Measurements from ENCODE around the gene IL23R.
"Not testable (repeated sequence)": the region's sequence is repeated elsewhere in the genome, so short reads cannot be mapped to it uniquely, and the experiment has no call there.

The IL23R gene

GRCh38 chr1:67190410-67190809 lies 24.2 kb downstream of the IL23R start:
- DNase-seq = no peak
- intact Hi-C loops (cut with DNase I) = no loop called here

DNA sequence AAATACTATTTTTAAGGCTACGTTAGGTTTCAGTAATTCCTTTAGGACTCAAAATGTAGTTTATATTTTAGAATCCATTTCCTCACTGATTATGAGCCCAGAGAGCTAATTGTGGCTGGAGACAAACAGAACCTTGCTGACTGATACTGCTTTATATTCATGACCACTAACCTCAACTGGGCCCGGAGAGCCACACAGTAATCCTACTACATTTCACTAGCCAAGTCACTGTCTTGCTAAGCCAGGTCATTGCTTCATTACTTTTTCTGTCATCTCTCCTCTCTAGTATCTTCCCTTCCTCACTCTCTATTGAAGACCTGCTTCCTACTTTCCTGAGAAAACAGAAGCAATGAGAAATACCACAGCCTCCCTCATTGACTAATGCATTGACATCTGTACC lies 24.7 kb downstream of the IL23R start:
- intact Hi-C loops (cut with DNase I) = no loop called here
- no peak for DNase-seq

- intact Hi-C loops (cut with DNase I) = no loop called here
- DNase-seq = no peak
Observed at GRCh38 chr1:67191668-67192520, 25.6 kb downstream of the IL23R start.

DNA sequence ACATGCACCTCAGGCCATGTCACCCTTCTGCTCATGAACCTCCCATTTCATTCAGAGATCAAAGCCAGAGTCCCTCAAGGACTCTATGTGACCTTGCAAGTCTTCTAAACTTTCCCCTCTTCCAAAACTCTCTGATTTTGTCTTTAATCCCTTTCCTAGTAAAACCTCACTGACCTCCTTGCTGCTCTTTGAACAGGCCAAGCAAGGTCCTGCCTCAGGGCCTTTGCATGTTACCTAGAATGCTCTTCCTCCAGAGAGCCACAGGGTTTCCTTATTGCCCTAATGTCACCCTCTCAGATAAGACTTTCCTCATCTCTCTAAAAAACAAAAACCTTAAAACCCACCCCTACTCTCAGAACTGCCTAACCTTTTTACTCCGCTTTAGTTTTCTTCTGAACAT lies 26.6 kb downstream of the IL23R start:
- DNase-seq = no peak
- intact Hi-C loops (cut with DNase I) = no loop called here

DNA sequence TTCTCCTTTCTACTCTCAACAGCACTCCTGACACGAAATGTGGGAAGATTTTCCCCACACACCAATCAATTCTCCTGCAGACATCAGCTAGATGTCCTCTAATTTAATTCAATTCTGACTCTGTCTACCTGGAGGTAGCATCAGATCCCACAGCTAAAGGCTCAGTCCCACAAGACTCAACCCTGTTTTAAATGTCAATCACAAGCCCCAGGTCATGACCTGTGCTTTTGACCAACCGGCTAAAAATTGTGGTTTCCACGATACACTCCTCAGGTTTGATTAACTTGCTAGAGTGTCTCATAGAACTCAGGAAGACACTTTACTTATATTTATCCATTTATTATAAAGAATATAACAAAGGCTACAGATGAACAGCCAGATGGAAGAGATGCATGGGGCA lies 27.4 kb downstream of the IL23R start:
- intact Hi-C loops (cut with DNase I) = no loop called here
- DNase-seq = no peak

DNA sequence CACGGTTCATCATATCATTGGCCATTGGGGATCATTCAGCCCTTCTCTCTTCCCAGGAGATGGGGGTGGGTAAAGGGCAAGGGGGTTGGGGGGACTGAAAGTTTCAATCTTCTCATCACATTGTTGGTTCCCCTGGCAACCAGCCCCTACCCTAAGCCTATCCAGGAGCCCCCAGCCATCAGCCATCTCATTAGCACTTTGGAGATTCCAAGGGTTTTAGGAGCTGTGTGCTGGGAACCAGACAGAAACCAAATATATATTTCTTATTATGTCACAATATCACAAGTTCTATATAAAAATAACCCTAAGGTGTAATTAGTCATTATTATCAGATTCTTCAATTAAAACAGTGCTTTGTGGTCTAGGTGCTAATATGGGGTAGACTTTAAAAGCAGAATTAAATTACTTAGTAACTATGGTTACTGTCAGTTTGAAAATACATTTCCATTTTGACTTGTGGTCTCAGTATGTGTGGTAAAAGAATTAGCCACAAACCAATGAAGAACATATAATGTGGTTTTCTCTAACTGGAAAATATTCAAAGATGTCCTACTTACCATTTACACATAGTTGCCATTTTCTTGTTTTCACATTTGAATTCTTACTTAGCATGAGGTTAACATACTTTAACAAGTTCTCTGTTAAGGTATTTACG lies 28.1 kb downstream of the IL23R start:
- intact Hi-C loops (cut with DNase I) = no loop called here
- no peak for DNase-seq

- intact Hi-C loops (cut with DNase I) = no loop called here
- no peak for DNase-seq
Observed at GRCh38 chr1:67200755-67201154, 34.5 kb downstream of the IL23R start.

- intact Hi-C loops (cut with DNase I) = no loop called here
Observed at GRCh38 chr1:67201891-67202290, 35.6 kb downstream of the IL23R start.

GRCh38 chr1:67204298-67204980 lies 38.2 kb downstream of the IL23R start:
- no peak for DNase-seq
- intact Hi-C loops (cut with DNase I) = no loop called here

More at GRCh38 chr1:67201891-67202290, 35.6 kb downstream of the IL23R start:
- no peak for DNase-seq

GRCh38 chr1:67207398-67207797 lies 41.1 kb downstream of the IL23R start:
- DNase-seq; intact Hi-C loops (cut with DNase I): not testable (repeated sequence)

DNA sequence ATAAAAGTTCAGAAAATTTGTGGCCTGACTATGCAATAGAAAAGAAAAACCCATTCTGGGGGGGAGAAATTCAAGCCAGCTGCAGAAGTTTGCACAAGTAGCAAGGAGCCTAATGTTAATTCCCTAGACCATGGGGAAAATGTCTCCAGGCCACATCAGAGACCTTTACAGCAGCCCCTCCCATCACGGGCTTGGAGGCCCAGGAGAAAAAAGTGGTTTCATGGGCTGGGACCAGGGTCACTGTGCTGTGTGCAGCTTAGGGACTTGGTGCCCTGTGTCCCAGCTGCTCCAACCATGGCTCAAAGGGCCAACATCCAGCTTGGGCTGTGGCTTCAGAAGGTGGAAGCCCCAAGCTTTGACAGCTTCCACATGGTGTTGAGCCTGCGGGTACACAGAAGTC lies 42.0 kb downstream of the IL23R start:
- no peak for DNase-seq
- intact Hi-C loops (cut with DNase I) = no loop called here

- DNase-seq = no peak
- intact Hi-C loops (cut with DNase I) = no loop called here
Observed at GRCh38 chr1:67209521-67209920, 43.3 kb downstream of the IL23R start.

DNA sequence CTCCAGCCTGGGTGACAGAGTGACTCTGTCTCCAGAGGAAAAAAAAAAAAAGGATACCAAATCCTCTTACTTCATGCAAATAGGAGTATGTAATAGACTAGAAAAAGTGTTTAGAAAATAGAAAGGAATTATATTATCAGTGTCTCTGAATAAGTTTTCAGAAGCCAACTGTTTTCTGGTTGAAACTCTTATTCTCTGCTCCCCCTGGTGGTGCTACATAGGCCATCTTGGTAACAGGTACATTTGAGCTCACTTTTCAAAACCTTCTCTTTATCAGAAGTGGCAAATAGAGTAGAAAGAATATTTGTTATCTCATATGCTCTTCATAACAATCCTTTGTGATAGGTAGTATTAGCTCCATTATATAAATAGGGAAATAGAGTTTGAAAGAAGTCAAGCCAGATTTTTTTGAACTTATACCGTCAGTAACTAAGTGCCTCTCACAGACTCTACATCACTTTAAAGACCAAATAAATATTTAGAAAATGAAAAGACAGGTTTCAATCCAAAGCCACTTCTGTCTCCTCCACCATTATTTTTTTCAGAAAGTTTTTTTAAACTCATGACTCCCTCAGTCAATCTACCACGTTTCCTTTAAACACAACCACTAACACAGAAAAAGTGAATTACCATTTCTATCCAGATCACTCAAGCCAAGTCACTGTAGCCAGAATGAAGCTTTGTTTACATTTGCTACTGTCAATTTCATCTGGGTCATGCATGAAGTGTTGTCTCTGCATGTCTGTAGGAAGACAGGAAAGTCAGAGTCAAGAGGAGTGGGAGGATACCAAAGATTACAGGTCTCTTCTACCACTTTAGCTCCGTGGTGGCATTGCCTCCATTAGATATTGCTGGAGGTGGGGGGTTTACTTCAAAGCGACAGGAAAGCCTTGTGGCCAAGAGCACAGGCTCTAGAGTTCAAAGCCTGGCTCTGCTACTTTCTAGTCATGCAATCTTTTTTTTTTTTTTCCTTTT lies 45.6 kb downstream of the IL23R start:
- intact Hi-C loops (cut with DNase I) = no loop called here
- DNase-seq = peak in 20 of 42 donors; percentile 8 to 59 (median 22)

- DNase-seq = peak in 1 of 42 donors; percentile 3
- intact Hi-C loops (cut with DNase I) = no loop called here
Observed at GRCh38 chr1:67213164-67213563, 46.9 kb downstream of the IL23R start.

- DNase-seq = no peak
- intact Hi-C loops (cut with DNase I) = no loop called here
Observed at GRCh38 chr1:67213948-67214347, 47.7 kb downstream of the IL23R start.

DNA sequence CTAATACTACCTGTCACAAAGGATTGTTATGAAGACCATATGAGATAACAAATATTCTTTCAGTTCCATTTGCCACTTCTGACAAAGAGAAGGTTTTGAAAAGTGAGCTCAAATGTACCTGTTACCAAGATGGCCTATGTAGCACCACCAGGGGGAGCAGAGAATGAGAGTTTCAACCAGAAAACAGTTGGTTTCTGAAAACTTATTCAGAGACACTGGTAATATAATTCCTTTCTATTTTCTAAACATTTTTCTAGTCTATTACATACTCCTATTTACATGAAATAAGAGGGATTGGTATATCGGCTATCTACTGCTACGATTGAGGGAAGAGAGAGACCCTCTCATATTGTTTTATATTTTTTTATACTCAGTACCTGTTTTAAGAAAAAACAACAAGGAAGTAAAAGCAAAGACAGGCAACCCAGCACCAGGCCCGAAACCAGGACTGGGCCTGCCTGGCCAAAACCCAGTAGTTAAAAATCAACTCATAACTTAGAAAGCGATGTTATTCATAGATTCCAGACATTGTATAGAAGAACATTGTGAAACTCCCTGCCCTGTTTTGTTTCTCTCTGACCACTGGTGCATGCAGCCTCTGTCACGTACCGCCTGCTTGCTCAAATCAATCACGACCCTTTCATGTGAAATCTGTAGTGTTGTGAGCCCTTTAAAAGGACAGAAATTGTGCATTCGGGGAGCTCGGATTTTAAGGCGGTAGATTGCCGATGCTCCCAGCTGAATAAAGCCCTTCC lies 48.3 kb downstream of the IL23R start:
- intact Hi-C loops (cut with DNase I) = no loop called here

DNA sequence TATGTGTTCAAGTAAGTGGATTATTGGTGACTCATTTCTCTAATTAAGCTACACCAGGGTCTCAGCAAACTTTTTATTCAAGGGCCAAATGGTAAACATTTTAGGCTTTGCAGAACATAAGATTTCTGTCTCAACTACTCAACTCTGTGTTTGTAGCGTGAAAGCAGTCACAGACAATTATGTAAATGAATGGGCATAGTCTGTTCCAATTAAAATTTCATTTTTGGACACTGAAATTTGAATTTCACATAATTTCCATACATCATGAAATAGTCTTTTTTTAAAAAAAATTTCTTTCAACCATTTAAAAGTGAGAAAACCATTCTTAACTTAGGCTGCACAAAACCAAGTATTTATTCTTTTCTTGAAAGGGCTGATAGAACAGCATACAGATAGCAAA lies 50.1 kb downstream of the IL23R start:
- no peak for DNase-seq
- intact Hi-C loops (cut with DNase I) = no loop called here

More for the DNA sequence above, 48.3 kb downstream of the IL23R start:
- DNase-seq = peak in 17 of 42 donors; percentile 11 to 45 (median 26)

DNA sequence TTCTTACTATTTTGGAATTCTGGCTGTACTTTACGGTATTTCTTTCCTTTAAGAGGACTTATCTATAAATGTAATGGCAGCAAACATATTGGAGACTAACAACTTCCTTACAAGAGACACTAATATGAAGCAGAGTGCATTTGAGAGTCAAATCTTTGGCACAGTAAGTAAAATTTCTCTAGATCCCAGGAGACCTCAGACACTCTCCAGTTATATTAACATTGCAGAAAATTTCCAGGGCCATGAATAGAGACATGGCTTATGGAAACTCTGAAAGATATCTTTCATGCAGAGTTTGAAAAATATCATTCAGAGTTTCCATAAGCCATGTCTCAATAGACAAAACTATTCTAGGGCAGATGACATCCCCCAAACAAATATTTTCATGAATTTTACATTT lies 51.2 kb downstream of the IL23R start:
- intact Hi-C loops (cut with DNase I) = no loop called here
- no peak for DNase-seq

All from head of caudate nucleus (tissue), 42 donors.